Panc1 (cell line): Measurements from ENCODE around the gene PSTPIP1. TPM values are rescaled to one million over a fixed set of nuclear protein-coding genes. Genes with fewer than 3 reads are reported as not detected.

ENCODE experiments used
- ATAC-seq: fragments of 200-7000 bp; cut with Tn5 transposase; 2 replicates; pipeline ENCODE4 v1.9.1; 2020; ENCODE audit warnings: mild to moderate bottlenecking, moderate library complexity
- BruUV-seq: library from RNA; stranded (reverse); fragments of 400-500 nt; replicated peaks from 2 replicates; lab custom pipeline; 2021; lab: Mats Ljungman, UMichigan
- CTCF ChIA-PET: fragments of 300-600 bp; sonication (Branson Sonifier 250); formaldehyde crosslinking; loops from one replicate; lab custom pipeline; 2022; ENCODE audit warnings: antibody characterized with exemption; lab: Charles Lee
- POLR2A ChIA-PET: fragments of 300-600 bp; sonication (Branson Sonifier 250); formaldehyde crosslinking; loops from one replicate; lab custom pipeline; 2022; ENCODE audit warnings: antibody characterized with exemption; lab: Charles Lee
- DNase-seq: peaks from one replicate; pipeline ENCODE4 v3.0.0-alpha.2; 2010; ENCODE audit warnings: low read depth, low spot score
- H3K27ac ChIP-seq: 2 replicates; pipeline ENCODE4 v1.5.1; 2011; ENCODE audit warnings: mild to moderate bottlenecking, low read length, inconsistent platforms
- H3K27me3 ChIP-seq: fragments of 200-500 bp; sonication (Bioruptor generic); 2 replicates; pipeline ENCODE4 v1.6.0; 2014; ENCODE audit warnings: low read length, inconsistent platforms; ENCODE audit not compliant: control insufficient read depth, insufficient read depth
- H3K36me3 ChIP-seq: fragments of 200-500 bp; sonication (Bioruptor generic); 2 replicates; pipeline ENCODE4 v1.5.1; 2014; ENCODE audit warnings: inconsistent platforms, mild to moderate bottlenecking, low read length, moderate library complexity; ENCODE audit not compliant: control insufficient read depth, insufficient read depth
- H3K4me1 ChIP-seq: 2 replicates; pipeline ENCODE4 v1.5.1; 2011; ENCODE audit warnings: inconsistent platforms, mild to moderate bottlenecking, low read length, moderate library complexity; ENCODE audit not compliant: control insufficient read depth, insufficient read depth
- H3K4me3 ChIP-seq, 2 experiments: 2 replicates each; pipeline ENCODE4 v1.5.1; 2011 to 2012; ENCODE audit warnings: low read depth in 2 of 2, low read length in 2 of 2, mild to moderate bottlenecking in 2 of 2, inconsistent platforms in 1 of 2, moderate library complexity in 1 of 2
- H3K9me3 ChIP-seq: fragments of 200-500 bp; sonication (Bioruptor generic); 2 replicates; pipeline ENCODE4 v1.5.1; 2014; ENCODE audit warnings: low read depth, mild to moderate bottlenecking, inconsistent platforms, low read length, moderate library complexity; ENCODE audit not compliant: control insufficient read depth, insufficient read depth
- CTCF ChIP-seq: fragments of 450-650 bp; IDR thresholded peaks from 2 replicates; pipeline ENCODE4 v1.5.1; 2017; ENCODE audit warnings: mild to moderate bottlenecking
- POLR2AphosphoS5 ChIP-seq: IDR thresholded peaks from 2 replicates; pipeline ENCODE4 v1.6.1; 2012; ENCODE audit warnings: mild to moderate bottlenecking, low read depth, low read length, moderate library complexity
- SIN3A ChIP-seq: IDR thresholded peaks from 2 replicates; pipeline ENCODE4 v1.6.1; 2012; ENCODE audit warnings: low read depth, mild to moderate bottlenecking, low read length, moderate library complexity, borderline replicate concordance; ENCODE audit not compliant: insufficient read depth
- TCF7L2 ChIP-seq: IDR thresholded peaks from 2 replicates; pipeline ENCODE4 v1.6.1; 2011; ENCODE audit warnings: mild to moderate bottlenecking, low read depth, low read length, inconsistent platforms
- in situ Hi-C: cut with HindIII; loops from 2 replicates; pipeline ENCODE4 v1.10.0; 2016; ENCODE audit warnings: low sequenced_read_pairs, low pct_unique_long_range_greater_than_20kb
- intact Hi-C: fragments of 100-400 bp; cut with micrococcal nuclease; formaldehyde crosslinking; loops from one replicate; pipeline ENCODE4 v1.10.0; 2022; ENCODE audit not compliant: unreplicated experiment
- total RNA-seq: library from RNA; stranded (reverse); gene quantifications from one replicate; pipeline ENCODE4 v1.2.1, GENCODE V29; 2021; ENCODE audit not compliant: unreplicated experiment
- TF ChIP-seq, protein P1 (sequence below), 2 experiments: IDR thresholded peaks; 2 replicates each; pipeline ENCODE4 v1.6.1; 2011 to 2012; ENCODE audit warnings: low read depth in 2 of 2, control low read depth in 1 of 2, low read length in 1 of 2, mild to moderate bottlenecking in 1 of 2, moderate library complexity in 1 of 2; ENCODE audit not compliant: insufficient read depth in 1 of 2

The PSTPIP1 gene
- total RNA-seq, 1 experiment from 2014 or later, result 0.46 TPM

DNA sequence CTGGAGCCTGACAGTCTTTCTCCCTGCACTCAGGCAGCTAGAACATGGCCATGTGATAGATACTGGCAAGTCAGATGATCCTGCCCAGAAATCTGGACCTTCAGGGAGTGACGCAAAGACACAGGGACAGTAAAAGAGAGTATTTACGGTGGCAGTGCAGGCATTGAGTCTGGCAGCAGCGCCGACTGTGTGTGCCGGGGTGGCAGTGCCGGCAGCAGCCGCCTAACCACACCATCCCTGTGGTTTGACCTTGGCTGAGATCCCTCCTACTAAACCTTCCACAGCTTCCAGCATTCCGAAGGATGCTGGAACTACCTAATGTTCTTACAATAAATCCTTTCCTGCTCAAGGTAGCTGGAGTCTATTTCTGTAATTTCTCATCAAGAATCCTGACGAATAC, 80.6 kb downstream of the PSTPIP1 start:
- intact Hi-C loops (no loop called here), in situ Hi-C loops (no loop called here)
- TF ChIP-seq POLR2AphosphoS5 (no peak), SIN3A (no peak), TCF7L2 (no peak), CTCF (no peak)
- TF ChIP-seq, protein P1, sequence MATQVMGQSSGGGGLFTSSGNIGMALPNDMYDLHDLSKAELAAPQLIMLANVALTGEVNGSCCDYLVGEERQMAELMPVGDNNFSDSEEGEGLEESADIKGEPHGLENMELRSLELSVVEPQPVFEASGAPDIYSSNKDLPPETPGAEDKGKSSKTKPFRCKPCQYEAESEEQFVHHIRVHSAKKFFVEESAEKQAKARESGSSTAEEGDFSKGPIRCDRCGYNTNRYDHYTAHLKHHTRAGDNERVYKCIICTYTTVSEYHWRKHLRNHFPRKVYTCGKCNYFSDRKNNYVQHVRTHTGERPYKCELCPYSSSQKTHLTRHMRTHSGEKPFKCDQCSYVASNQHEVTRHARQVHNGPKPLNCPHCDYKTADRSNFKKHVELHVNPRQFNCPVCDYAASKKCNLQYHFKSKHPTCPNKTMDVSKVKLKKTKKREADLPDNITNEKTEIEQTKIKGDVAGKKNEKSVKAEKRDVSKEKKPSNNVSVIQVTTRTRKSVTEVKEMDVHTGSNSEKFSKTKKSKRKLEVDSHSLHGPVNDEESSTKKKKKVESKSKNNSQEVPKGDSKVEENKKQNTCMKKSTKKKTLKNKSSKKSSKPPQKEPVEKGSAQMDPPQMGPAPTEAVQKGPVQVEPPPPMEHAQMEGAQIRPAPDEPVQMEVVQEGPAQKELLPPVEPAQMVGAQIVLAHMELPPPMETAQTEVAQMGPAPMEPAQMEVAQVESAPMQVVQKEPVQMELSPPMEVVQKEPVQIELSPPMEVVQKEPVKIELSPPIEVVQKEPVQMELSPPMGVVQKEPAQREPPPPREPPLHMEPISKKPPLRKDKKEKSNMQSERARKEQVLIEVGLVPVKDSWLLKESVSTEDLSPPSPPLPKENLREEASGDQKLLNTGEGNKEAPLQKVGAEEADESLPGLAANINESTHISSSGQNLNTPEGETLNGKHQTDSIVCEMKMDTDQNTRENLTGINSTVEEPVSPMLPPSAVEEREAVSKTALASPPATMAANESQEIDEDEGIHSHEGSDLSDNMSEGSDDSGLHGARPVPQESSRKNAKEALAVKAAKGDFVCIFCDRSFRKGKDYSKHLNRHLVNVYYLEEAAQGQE (IDR thresholded peaks at IDR 0.05; ENCODE audit: insufficient read depth in 1 of 2, low read depth in 2 of 2, low read length in 1 of 2), result no peak
- Histone ChIP-seq H3K36me3 (peaks cover 2% of the 10 kb centered on the region; the same call in 1 of the 2 replicates), H3K4me1 (no peaks in the 10 kb centered on the region), H3K27ac (no peak overlapping the region), H3K9me3 (no peaks in the 10 kb centered on the region), H3K27me3 (0 out of 2 replicates have a peak, but pooled peaks cover 4% of the 10 kb centered on the region), H3K4me3 (no peak overlapping the region)
- CTCF ChIA-PET, result interaction anchor here (0.7 kb wide), 1 partner anchor 28 kb away, joined by 8 read pairs; no protein-coding TSS in a partner anchor
- DNase-seq, result no peak
- BruUV-seq, result no TSS peak
- POLR2A ChIA-PET, result no interaction called here
- ATAC-seq, result no peak

DNA sequence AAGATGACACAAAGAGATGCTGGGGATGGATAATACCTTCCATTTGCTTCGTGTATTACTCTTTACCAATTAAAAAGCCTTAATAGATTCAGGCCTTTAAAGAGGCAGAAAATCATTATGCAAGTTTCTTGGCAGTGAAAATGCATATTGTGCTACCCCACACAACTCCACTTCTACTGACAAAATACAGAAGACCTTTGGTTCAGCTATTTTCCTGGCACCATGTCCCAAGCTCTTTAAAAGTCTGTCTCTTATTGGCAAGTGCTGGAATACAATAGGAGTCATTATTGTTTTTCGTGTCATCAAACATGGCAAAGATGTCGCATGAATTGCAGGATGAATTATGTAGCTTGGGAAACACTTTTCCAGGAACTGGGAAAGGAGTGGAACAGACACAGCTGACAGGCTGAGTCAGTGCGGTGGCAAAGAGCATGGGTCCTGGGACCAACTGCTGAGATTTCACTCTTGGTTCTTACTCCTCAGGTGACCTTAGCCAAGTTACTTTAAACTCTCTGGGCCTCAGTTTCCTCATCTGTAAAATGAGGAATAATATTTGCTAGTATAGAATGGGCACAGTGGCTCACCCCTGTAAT, 81.5 kb downstream of the PSTPIP1 start:
- H3K4me1 ChIP-seq, result no peaks in the 10 kb centered on the region
- ChIA-PET CTCF (no interaction called here), POLR2A (no interaction called here)
- H3K27ac ChIP-seq, result no peak overlapping the region
- in situ Hi-C loops (no loop called here), intact Hi-C loops (no loop called here)
- no peak overlapping the region for H3K4me3 ChIP-seq
- 0 out of 2 replicates have a peak, but pooled peaks cover 4% of the 10 kb centered on the region for H3K27me3 ChIP-seq
- H3K9me3 ChIP-seq, result no peaks in the 10 kb centered on the region
- TF ChIP-seq SIN3A (no peak), CTCF (no peak), POLR2AphosphoS5 (no peak), TCF7L2 (no peak)
- TF ChIP-seq, protein P1 (IDR thresholded peaks at IDR 0.05; ENCODE audit: insufficient read depth in 1 of 2, low read depth in 2 of 2, low read length in 1 of 2), result no peak
- BruUV-seq, result no TSS peak
- ATAC-seq, result no peak
- no peaks in the 10 kb centered on the region for H3K36me3 ChIP-seq
- no peak for DNase-seq
